GM04504 (cell line): Measurements from ENCODE around the gene NAAA.
"Not testable (repeated sequence)": the region's sequence is repeated elsewhere in the genome, so short reads cannot be mapped to it uniquely, and the experiment has no call there.

Source experiments
- DNase-seq: peaks from one replicate; pipeline ENCODE4 v3.0.0-alpha.2; 2012; ENCODE audit warnings: low read depth

NAAA gene

GRCh38 chr4:75919920-75920319 lies 20.9 kb downstream of the NAAA start:
- peak; percentile 20 for DNase-seq

GRCh38 chr4:75916091-75916661 lies 24.6 kb downstream of the NAAA start:
- no peak for DNase-seq

- DNase-seq = no peak
These were observed 27.8 kb downstream of the NAAA start for GRCh38 chr4:75912968-75913367.

- not testable (repeated sequence) for DNase-seq
These were observed 30.0 kb downstream of the NAAA start for GRCh38 chr4:75910831-75911230.

- DNase-seq = no peak
These were observed 31.4 kb downstream of the NAAA start for GRCh38 chr4:75909405-75909804.

- DNase-seq = no peak
These were observed 32.3 kb downstream of the NAAA start for GRCh38 chr4:75908555-75908954.

GRCh38 chr4:75907966-75908365 lies 32.8 kb downstream of the NAAA start:
- DNase-seq = no peak

GRCh38 chr4:75904076-75904475 lies 36.7 kb downstream of the NAAA start:
- DNase-seq = no peak

GRCh38 chr4:75902352-75902751 lies 38.5 kb downstream of the NAAA start, which contains the start of gene PPEF2:
PPEF2 (minus strand) TSS chr4:75902452; CDS start chr4:75896325, 6,127 bp downstream.
- DNase-seq = no peak

- DNase-seq = no peak
These were observed 42.3 kb downstream of the NAAA start for GRCh38 chr4:75898536-75898935.

- DNase-seq = no peak
These were observed 45.0 kb downstream of the NAAA start for GRCh38 chr4:75895744-75896314.

GRCh38 chr4:75892508-75892907 lies 48.3 kb downstream of the NAAA start:
- DNase-seq = no peak

- no peak for DNase-seq
These were observed 49.2 kb downstream of the NAAA start for GRCh38 chr4:75891611-75892010.

- no peak for DNase-seq
These were observed 51.1 kb downstream of the NAAA start for GRCh38 chr4:75889537-75890199.

GRCh38 chr4:75886104-75886503 lies 54.7 kb downstream of the NAAA start:
- DNase-seq = no peak

GRCh38 chr4:75881476-75881875 lies 59.3 kb downstream of the NAAA start:
- DNase-seq = no peak

GRCh38 chr4:75880278-75880677 lies 60.5 kb downstream of the NAAA start:
- DNase-seq = no peak

- DNase-seq = no peak
These were observed 62.5 kb downstream of the NAAA start for GRCh38 chr4:75878246-75878756.

- DNase-seq = no peak
These were observed 64.6 kb downstream of the NAAA start for GRCh38 chr4:75876218-75876617.

- DNase-seq = no peak
These were observed 71.7 kb downstream of the NAAA start for GRCh38 chr4:75869100-75869499.

- no peak for DNase-seq
These were observed 73.7 kb downstream of the NAAA start for GRCh38 chr4:75867130-75867529.
